HS-27A (cell line): ENCODE measurements around the gene GRK5.

ENCODE experiments used
- DNase-seq: peaks from one replicate; pipeline ENCODE4 v3.0.0-alpha.2; 2012; ENCODE audit warnings: low read depth, missing footprints

GRK5 gene

DNA sequence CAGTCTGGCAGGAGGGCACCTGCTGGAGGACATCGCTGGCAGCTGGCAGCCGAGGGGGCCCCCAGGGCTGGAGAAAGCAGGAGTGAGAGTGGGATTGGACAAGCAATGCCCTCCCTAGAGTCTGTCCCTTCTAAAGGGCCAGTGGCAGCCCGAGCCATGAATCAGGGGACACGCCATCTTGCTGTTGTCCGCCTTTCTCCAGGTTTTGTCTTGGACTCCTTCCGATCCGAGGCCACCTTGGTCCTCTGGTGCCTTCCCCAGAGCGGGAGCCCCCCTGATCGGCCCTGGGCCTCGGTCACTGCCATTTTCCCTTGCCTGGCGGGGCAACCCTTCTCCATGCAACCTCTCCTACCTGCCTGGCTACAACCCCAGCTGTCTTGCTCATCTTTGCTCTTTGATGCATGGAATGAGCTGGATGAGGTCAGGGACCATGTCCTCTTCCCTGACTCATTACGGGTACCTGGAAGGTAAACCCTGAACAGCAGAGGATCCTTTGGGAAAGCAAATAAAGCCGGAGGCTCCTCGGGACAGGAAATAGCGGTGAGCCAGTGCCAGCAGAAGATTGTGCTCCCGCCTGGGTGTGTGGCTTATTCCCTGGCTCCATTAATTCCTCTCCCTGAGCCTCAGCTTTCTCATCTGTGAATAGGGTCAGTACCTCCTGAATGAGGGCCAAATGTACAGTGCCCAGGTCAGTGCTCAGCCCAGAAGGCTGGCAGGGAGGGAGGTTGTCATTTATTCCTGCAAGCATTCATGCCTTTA, 112.0 kb downstream of the GRK5 start:
- DNase-seq = no peak

DNA sequence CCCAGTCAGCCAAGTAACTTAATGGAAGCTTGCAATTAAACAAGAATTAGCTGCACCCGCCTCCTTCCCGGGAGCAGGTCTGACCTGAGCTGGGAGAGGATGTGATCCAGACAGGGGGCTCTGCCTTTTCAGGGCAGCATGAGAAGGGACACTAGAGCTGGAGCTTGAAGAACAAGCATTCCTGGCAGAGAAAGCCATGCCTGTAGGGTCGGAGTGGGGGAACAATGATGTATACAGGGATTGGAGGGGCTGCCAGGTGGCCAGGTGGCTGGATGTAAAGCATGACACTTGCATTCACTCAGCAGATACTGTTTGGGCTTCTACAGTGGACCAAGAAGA, 112.5 kb downstream of the GRK5 start:
- no peak for DNase-seq

DNA sequence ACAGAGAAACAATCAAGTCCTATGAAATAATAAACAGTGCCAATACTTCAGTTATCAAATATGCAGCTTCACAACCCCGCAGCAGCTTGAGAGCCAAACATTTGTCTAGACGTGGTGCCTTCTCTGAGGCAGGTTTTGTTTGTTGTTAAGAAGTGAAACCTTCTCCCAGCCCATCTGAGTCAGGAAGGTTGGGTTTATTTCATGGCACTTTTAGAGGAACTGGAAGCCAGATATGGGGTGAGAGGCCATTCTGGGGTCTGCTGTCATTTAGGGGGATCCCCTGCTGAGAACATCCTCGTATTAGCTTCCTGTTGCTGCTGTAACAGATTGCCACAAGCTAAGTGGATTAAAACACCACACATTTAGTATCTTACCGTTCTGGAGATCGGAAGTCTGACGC, 113.6 kb downstream of the GRK5 start:
- DNase-seq = no peak

DNA sequence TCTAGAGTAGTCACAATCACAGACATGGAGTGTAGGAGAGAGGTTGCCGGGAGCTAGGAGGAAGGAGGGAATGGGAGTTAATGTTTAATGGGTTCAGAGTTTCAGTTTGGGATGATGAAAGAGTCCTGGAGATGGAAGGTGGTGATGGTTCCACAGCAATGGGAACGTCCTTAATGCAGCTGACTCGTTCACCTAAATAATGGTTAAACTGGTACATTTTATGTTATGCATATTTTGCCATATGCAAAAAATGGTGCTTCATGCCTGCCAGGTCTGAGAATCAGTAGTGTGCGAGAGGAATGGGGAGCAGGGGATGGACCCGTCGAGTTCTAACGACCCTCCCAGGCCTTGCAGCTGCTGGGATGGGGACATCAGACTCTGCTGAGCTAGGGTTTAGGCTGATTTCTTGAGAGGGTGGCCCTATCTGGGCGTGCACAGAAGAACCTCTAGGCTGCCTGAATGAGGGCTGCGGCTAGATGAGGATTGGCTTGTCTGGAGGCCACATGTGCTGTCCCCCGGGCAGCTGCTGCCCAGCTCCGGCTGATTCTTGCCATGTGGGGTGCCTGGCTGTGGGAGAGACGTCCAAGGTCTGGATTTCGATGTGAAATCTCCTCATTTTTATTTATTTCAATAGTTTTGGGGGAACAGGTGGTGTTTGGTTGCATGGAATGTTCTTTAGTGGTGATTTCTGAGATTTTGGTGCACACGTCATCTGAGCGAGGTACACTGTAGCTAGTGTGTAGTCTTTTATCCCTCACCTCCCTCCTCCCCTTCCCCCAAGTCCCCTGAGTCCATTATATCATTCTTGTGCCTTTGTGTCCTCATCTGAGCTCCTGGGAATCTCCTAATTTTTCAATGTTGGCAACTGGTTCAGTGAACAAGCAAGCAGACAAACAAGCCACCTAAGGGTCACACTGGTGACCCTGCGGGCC, 116.0 kb downstream of the GRK5 start:
- no peak for DNase-seq

DNA sequence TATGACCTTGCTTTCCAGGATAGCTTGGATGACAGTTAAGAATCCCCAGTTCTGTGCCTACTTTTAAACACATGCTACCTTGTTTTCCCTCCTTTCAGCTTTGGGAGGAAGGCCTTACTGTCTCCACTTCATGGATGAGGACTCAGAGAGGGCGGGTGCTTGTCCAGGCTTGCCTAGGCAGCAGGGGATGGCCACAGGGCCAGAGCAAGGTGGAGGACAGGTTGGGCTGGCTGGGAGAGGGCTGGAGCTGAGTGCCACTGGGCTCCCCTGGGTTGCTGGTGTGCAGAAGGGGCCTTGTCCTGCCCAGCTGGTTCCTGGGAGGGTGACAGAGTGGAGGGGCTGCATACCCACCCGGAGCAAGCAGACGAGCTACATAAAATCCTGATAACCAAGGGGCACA, 117.8 kb downstream of the GRK5 start:
- DNase-seq = no peak

DNA sequence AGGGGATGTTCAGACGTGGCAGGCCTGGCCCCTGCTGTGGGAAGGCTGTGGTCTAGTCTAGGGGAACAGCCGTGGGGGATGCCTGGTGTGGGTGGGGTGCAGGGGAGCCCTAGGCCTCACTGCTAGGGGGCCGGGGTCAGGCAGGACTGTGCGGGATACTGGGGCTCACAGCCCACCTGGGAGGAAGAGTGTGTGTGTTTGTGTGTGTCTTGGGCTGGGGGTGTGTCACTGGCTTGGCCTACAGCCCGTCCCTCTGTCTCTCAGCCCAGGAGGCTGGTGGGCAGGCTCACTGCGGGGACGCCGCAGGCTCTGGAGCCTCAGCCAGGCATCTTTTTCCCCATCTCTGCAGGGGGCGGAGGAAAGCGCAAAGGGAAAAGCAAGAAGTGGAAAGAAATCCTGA, 118.8 kb downstream of the GRK5 start:
- no peak for DNase-seq

DNA sequence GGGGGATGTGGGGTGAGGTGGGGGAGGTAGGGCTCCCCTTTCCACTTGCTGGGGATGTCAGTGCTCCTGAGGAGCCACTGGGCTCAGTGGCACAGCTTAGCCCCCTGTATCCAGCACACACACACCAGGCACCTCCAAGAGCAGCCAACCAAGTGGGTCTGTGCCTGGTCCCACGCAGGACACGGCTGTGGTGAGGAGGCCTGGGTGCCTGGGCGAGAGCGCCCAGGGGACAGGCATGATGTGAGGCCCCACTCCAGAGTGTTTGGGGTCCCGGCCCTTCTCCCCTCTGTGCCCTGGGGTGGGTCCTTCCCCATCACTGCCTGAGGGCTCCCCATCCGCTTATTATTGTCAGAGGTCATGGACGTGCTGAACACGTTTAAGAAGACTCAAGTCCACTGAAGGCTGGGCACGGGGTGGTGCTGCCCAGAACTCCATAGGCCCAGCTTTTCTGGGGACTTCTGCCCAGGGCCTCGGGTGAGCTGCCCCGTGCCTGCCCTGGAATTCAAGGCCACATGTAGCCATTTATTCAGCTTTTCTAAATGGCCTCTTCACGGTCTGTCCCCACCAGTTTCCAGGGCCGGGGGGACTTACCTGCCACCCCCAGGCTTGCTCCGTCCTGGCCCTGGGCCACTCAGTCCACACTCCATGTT, 119.8 kb downstream of the GRK5 start:
- no peak for DNase-seq

DNA sequence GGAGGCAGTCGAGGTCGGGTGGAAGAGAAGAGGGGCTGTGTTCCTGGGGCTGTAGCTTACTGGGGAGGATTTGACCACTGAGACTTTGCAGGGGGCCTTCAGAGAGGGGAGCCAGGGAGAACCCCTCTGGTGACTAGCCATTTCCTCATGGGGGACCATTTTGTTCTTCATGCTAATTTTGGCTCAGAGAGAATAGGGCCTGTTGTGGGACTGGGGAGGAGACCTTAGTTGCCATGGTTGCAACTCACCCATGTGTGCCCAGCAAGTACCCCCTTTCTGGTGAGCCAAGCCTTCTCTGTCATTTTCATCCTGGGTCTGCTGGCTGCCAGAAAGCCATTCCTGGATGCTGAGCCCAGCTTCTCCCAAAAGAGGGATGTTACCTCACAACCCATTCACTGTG, 120.9 kb downstream of the GRK5 start:
- no peak for DNase-seq

DNA sequence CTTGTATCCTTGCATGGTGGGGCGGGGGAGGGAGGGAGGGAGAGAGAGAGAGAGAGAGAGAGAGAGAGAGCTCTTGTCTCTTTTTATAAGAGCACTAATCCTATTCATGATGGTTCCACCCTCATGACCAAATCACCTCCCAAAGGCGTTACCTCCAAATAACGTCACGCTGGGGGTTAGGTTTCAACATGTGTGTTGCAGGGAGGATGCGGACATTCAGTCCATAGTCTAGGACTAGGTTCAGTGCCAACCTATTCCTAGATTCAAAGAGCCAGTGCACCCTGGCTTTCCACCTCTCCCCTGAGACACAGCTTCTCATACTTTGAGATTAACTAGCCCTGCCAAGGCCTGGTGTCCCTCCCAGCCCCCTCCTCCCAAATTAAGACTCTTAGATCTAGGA, 123.0 kb downstream of the GRK5 start:
- DNase-seq = no peak

DNA sequence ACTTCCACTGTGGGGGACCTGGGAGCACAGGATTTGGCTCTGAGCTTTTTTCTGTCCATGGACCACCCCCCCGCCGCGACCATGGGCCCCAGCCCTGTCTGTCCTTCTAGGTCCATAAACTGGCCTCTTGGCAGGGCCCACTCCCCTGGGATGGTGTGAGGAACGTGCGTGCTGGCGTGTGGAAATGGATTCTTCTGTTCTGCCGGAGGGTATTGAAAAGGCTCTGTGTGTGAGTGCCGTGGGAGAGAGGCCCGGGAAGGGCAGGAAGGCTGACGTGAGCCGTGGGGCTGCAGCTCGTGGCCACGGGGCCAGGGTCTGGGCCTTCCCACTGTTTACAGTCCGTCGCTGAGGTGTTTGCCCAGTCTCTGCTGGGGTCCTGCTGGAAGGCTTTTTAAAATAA, 123.7 kb downstream of the GRK5 start:
- no peak for DNase-seq

DNA sequence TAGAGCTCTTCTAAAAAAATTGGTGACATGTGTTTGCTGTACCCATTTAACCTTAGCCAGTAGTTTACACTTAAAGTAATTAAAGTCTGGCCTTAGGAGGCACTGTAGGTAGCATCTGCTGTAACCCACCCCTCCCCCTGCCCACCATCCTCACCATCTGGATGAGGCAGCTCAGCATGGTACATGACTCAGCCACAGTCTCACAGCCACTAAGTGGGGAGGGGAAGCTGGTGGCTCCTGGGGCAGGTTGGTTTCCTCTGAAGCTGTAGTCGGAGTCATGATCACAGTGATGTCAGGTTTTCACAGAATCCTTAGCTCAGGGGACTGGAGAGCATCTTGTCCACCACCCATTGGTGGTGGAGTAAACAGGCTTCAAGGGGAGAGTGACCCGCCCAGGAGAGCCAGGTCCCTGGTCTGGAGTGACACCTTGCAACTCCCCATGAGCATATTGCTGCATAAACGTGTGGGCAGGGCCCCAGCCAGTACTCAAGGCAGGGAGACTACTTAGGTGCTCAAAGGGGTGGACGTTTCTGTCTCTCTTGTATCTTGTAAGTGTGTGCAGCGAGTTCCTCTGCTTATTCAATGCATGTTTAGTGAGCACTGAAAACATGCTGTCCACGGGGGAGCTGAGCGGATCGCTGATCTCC, 125.9 kb downstream of the GRK5 start:
- no peak for DNase-seq

DNA sequence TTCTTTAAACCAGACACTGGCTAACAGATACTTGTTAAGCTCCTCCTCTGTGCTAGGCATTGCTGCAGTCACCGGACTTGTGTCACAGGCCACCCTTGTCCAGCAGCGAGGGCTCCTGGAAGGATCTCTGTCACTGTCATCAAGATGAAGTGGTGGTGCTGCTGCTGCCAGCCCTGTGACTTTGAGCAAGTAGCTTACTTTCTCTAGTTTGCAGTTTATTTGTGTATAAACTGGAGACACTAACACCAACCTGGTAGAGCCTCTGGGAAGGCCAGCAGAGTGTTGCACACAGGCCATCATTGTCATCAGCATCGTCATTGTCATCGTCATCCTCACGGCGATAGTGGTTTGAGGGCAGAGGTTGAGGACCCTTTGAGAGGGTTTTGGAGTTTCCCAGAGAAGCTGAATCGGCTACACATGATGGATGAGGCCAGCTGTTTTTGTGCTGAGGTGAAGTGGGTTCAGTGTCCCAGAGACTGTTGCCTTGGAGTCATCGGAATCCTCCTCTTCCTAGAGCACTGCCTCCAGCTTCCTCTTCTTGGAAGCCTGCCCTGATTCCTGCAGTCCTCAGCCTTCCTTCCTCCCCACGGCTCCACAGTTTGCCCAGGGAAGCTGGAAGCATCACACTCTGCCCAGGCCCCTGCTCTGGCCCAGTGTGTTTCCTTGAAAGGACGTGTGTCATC, 128.4 kb downstream of the GRK5 start:
- no peak for DNase-seq

DNA sequence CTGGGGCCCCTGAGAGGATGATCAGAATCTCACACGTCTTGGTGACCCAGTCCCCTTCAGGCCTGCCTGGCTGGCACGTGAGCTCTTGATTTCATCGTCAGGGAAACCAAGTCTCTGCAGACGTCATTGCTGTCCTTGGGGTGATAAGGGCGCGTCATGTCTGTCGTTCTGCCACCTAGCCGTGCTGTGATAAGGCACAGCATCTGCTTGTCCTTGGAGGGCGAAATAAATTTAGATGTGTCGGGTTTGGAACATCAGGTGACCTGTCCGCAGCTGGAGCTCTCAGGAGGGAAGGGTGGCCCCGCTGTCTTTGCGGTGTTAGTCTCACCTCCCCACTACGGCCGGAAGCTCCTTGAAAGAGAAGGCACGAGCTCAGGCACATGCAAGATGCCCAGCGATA, 129.2 kb downstream of the GRK5 start:
- DNase-seq = no peak

DNA sequence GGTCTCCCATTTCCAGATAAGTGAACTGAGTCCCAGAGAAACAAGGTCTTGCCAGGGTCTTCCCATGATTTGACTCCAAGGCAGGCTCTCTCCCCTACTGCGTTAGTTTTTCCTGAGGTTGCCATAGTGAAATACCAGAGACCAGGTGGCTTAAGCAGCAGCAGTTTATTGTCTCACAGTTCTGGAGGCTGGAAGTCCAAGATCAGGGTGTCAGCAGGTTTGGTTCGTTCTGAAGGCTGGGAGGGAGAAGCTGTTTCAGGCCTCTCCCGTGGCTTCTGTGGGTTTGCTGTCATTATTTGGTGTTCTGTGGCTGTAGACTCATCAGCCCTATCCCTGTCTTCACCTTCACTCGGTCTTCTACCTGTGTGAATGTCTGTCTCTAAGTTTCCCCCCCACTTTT, 129.9 kb downstream of the GRK5 start:
- DNase-seq = no peak

DNA sequence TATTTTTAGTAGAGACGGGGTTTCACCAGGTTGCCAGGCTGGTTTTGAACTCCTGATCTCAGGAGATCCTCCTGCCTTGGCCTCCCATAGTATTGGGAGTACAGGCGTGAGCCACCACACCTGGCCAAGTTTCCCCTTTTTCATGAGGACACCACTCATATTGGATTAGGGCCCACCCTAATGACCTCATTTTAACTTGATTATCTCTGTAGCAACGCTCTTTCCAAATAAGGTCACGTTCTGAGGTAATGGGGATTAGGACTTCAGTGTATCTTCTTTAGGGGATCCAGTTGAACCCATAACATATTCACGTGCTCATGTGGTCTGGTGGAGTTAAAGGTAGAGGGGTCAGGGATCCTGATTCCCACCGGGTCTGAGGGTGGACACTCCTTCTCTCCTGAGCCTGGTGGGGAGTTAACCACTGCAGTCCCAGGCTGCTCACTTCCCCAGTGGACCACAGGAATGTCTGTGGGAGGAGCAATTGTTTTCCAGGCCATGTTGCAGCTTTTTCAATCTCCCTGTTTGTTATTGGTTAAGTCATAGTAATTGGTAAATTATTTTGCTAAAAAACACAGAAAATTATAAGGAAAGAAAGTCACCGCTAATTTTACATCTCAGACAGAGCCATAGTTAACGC, 130.5 kb downstream of the GRK5 start:
- no peak for DNase-seq

DNA sequence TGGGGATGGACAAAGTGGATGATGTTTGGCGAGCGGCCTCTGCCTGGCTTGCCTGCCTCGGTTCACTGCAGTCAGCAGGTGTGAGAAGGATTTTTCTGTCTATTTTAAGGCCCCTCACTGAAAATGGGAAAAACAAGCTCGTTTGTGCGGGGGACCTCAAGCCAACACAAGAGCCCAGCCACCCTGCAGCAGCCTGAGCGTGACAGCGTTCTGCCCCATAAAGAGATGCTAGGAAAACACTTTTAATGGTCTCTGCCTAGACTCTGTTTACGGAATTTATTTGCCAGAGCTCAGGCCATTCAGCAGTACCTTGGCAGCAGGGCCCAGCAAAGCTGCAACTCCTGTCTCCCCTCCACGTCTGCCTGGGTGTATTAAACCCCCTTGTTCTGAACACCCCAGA, 131.7 kb downstream of the GRK5 start:
- no peak for DNase-seq

DNA sequence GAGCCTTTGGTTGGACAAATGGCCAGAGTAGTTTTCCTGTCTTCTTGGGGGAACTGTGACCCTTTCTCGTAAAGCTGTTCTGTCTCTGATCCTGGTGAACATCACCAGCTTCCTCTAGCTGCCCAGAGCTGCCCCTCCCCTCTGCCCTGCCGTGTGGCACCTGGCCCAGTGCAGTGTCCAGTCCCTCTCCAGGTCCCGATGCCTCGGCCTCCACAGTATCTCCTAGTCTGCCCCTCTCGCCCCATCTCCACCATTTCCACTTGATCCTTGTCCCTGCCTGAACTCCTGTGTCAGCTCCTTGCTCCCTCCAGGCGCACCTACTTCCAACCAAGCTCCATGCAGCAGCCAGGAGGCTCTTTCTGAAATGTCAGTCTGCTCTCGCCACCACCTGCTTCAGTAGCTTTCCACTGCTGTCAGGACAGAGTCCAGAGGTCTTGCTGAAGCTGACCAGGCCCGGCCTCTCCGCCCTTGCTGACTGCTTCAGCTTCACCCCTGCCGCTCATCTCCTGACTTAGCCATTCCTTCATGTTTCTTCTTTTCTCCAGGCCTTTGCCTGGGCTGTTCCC, 133.6 kb downstream of the GRK5 start:
- no peak for DNase-seq

DNA sequence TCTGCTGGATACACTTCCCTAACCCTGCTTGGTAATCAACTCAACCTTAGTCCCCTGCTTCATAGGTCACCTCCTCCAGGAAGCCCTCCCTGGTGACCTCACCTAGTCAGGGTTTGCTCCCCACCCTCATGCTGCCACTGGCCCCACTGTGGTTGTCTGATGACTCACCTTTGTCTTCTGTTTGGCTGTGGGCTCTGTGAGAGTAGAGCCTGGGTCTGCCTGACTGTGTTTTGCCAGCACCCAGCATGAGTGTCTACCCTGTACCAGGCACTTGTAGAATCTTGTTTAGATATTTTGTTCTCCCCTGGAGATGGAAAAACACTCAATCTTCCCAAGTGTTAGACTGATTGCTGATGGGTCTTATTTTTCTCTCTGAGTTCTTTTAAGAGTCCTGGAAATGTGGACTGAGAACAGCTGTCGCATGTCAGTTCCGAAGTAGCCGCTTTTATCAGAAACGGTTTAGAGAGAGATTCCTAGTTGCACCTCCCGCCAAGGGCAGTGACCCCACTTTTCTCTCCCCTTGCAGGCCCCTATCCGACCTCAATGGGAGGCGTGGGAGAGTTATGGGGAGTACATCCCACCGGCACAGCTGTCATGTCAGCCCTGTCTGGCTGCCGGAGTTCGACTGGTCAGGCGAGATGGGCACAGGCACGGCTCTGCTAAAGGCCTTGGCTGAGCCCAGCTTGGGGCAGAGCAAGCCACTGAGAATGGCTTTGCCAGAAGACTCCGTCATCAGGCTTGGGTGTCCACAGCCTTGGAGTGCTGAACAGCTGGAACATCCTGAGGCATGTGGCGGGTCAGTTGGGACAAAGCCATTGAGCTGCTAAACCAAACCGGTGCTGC, 134.3 kb downstream of the GRK5 start:
- DNase-seq = no peak

DNA sequence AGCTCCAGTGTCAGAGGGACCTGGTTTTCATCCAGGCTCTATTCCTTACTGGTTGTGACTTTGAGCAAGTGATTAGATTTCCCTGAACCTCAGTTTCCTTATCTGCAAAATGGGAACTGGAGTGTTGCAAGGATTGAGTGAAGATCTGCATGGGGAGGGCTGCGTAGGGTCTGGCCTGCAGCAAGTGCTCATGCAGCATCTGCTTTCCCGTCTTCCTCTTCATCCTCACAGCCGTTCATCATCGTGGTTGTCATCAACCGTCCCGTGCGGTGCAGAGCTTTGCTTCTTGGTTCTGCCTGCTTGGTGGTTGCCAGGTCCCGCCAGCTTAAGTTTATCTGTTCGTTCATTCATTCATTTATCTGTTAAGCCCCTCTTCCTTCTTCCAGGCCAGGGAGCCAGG, 135.0 kb downstream of the GRK5 start:
- DNase-seq = no peak

DNA sequence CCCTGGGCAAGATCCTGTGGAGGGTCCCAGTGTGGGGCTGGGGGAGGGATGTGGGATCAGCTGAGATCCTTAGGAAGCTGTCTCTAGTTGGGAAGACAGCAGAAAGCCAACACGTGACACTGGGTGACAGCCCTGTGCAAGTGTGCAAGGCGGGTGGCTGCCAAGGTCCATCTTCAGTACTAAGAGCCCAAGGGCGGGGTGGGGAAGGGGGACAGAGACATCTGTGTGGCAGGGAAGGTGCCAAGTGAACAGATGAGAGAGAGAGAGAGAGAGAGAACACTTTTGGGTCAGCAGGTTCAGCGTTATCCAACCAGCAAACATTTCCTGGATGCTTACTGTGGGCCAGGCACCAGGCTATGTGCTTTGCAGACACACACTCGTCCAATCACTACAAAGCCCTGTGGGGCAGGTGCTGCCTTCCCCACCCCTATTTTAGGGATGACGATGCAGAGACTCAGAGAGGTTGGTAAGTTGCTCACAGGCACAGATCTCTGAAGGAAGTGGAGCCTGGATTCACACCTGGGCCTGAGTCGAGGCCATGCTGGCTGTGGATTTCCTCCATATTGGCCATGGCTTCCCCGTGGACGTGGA, 135.7 kb downstream of the GRK5 start:
- DNase-seq = no peak
